ENCODE measurements around the gene AMPD3.

Gene AMPD3

GRCh38 chr11:10453261-10453660, 1.8 kb upstream of the AMPD3 start:
- TF ChIP-seq, protein P1, sequence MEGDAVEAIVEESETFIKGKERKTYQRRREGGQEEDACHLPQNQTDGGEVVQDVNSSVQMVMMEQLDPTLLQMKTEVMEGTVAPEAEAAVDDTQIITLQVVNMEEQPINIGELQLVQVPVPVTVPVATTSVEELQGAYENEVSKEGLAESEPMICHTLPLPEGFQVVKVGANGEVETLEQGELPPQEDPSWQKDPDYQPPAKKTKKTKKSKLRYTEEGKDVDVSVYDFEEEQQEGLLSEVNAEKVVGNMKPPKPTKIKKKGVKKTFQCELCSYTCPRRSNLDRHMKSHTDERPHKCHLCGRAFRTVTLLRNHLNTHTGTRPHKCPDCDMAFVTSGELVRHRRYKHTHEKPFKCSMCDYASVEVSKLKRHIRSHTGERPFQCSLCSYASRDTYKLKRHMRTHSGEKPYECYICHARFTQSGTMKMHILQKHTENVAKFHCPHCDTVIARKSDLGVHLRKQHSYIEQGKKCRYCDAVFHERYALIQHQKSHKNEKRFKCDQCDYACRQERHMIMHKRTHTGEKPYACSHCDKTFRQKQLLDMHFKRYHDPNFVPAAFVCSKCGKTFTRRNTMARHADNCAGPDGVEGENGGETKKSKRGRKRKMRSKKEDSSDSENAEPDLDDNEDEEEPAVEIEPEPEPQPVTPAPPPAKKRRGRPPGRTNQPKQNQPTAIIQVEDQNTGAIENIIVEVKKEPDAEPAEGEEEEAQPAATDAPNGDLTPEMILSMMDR (IDR thresholded peaks at IDR 0.05), result no peak
- Histone ChIP-seq H3K27ac (no peak overlapping the region), H3K4me3 (no peak overlapping the region)
- DNase-seq (ENCODE audit: low spot score), result no peak

DNA sequence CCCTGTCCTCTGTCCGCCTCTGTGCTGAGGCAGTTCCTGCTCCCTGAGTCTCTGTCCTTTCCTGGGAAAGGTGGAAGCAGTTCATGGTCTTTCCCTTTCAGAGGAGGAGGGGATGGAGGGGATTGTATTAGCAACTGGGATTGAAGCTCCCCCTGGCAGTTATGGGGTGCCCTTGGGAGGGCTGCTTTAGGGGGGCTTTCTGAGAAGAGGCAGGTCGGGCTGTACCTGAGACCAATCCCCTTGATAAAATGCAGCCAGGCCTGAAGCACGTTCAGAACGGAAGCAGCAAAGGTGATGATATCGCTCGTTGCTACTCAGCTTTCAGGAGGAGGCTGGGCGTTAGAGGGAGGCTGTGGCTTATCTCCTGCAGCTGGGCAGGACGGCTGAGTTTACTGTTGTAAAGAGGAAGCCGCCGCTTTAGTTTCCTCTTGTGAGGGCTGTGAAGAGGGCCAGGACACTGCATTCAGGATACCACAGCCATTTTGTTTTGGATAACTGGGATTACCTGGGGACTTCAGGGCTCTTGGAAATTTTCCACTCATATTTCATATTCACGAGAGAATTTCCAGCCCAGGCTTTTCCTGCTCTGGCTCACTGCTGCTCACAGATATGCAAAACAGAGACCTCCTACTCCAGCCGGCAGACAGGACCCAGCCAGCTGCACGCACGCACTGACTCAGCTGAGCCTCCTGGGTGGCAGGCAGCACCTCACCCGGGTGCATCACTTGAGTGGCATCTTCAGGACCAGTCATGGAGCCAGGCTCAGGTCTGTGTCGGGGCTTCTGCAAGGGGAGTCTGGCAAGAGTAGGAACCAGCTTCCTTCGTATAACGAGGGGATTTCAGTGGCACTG, 798 bp downstream of the AMPD3 start:
- H3K27ac ChIP-seq, result peak overlapping the region in 1 of 2 donors; percentile 44
- H3K4me3 ChIP-seq, result peak overlapping the region; percentile 52
- TF ChIP-seq, protein P1 (IDR thresholded peaks at IDR 0.05), result no peak
- no peak for DNase-seq (ENCODE audit: low spot score)

GRCh38 chr11:10456519-10456918, 1.5 kb downstream of the AMPD3 start:
- peak overlapping the region in 1 of 2 donors; percentile 44 for H3K27ac ChIP-seq
- H3K4me3 ChIP-seq, result peak overlapping the region; percentile 52
- DNase-seq (ENCODE audit: low spot score), result no peak
- TF ChIP-seq, protein P1 (IDR thresholded peaks at IDR 0.05), result no peak

DNA sequence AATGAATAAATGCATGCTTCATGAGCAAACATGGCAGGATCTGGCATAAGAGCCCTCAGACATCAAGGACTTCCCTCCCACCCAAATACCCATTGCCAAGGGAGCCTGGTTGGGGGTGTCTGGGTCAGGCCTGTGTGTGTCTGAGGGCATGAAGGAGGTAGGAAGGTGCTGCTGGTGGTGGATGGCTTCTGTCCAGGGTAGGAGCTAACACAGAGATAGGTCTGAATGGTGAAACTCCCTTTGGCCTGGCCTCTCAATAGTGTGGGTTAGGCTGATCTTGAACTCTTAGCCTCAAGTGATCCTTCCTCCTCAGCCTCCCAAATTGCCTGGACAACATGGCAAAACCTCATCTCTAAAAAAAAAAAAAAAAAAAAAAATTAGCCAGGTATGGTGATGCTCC, 2.8 kb downstream of the AMPD3 start:
- TF ChIP-seq, protein P1 (IDR thresholded peaks at IDR 0.05), result no peak
- H3K4me3 ChIP-seq, result no peak overlapping the region
- DNase-seq (ENCODE audit: low spot score), result no peak
- no peak overlapping the region for H3K27ac ChIP-seq

- TF ChIP-seq, protein P1 (IDR thresholded peaks at IDR 0.05), result no peak
- H3K4me3 ChIP-seq, result no peak overlapping the region
- H3K27ac ChIP-seq, result no peak overlapping the region
- no peak for DNase-seq (ENCODE audit: low spot score)
These were observed 4.2 kb downstream of the AMPD3 start for GRCh38 chr11:10459029-10459970.

- TF ChIP-seq, protein P1 (IDR thresholded peaks at IDR 0.05), result no peak
- no peak overlapping the region for H3K4me3 ChIP-seq
- DNase-seq (ENCODE audit: low spot score), result no peak
- no peak overlapping the region for H3K27ac ChIP-seq
These were observed 5.7 kb downstream of the AMPD3 start for GRCh38 chr11:10460611-10461275.
